GM18867 (cell line): ENCODE results near the gene AJUBA.
"Not testable (repeated sequence)": the region's sequence is repeated elsewhere in the genome, so short reads cannot be mapped to it uniquely, and the experiment has no call there.

Experiments used
- ATAC-seq: cut with Tn5 transposase; IDR thresholded peaks from one replicate; pipeline ENCODE4 v1.9.1; 2021; ENCODE audit warnings: mild to moderate bottlenecking, moderate library complexity; ENCODE audit not compliant: unreplicated experiment

AJUBA gene

DNA sequence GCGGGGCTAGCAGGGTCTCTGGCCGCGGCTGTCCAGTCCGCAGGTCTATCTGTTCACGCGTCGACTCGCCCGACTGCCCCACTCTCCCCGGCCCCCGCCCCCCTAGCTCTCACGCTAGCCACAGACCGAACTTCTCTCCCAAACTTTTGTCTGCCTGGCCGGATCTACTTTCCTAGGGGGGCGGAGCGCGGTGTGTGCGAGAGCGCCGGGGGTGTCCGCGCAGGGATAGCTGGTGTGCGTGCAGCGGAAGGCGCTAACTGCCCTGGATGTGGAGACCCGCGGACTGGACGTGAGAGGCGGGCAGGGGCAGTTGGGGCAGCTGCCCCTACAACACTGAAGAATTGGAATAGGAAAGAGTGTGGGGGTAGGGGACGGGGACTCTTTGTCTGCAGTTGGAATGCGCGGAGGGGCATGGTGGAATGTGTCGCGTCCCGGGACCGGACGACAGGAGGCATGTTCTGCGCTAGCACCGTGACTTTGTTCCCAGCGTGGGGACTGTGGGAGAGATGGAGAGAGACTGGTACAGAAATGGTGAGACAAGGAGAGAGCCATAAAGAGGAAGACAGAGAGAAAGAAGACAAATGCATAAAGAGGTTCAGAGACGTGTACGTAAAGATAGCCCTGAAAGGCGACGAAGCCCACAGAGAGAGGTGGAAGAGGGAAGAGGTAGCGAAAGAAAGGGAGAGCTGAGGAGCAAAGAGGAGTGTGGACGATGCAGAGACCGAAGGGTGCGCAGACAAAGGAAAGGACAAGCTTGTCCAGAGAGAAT is at the start of gene AJUBA:
AJUBA (minus strand) TSS at position 75 of the 769 bp plus-strand sequence. CDS start 285 bp downstream, outside the sequence.
- ATAC-seq: peak; percentile 13

DNA sequence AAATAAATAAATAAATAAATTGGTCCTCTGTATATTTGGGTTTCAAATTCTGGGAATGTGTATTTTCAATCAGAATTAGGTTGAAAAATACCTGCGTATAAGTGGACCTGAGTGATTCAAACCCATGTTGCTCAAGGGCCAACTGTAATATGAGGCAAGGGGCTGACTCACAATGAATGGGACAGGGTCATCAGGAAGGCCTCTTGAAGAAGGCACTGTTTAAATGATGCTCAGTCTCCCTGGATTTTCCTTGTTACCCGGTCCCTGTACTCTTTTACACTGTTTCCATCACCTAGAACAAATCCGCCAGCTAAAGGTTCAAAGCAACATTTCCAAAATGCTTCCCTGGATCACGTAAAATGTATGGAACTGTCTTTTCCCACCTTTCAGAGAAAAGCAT is 48.6 kb upstream of the AJUBA start:
- no peak for ATAC-seq

DNA sequence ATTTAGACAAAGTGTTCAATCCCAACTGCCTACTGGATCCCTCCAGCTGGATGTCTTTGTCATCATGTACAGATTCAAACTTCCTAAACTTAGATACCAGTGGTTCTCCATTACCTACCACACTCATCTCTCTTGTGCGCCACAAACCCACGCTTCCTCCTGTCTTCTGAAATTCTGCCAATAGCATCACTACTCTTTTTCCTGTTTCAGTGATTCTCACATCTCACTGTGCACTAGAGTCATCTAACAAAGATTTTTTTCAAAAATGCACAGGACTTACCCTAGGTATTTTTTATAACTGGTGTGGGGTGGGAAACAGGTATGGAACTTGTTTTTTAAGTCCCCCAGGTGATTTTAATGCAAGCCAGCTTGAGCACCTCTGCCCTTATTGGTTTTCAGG is 46.4 kb upstream of the AJUBA start:
- ATAC-seq: no peak

GRCh38 chr14:23025151-23025814 is 42.9 kb upstream of the AJUBA start:
- ATAC-seq: no peak

- no peak for ATAC-seq
Observed at GRCh38 chr14:23024612-23025075, 42.3 kb upstream of the AJUBA start.

GRCh38 chr14:23023795-23024152 is 41.4 kb upstream of the AJUBA start:
- ATAC-seq: no peak

DNA sequence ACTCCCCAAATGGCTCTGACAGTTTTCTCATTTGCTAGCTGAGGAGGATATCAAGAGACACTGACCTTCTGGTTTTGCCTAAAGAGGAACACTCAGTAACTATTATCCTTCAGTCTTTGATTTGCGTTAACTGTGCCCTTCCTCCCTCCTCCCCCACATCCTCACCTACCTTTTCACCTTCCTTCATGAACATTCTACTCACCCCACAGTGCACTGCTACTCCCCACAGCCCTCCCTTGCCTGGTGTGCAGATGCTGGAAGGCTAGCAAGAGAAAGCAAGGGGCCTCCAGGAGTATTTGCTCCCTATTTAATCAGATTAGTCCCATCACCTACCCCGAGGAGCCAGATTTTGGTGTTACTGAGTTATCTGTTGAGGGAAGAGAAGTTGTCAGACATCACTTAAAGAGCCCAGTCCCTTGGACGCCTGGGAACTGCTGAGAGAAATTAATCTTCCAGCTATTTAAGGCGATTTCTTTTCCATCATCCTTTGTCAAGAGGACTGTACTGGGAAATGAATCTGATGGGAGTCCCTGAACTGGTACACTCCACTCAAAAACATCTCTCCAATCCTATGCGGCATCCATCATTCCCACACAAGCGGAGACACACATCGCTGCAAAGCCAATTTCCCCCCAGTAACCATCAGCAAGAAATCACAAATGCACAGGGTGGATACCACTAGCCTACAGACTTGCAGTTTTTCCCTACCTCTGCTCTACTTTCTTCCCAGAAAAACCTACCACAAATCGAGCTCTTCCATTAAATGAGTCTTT is 40.9 kb upstream of the AJUBA start:
- no peak for ATAC-seq

DNA sequence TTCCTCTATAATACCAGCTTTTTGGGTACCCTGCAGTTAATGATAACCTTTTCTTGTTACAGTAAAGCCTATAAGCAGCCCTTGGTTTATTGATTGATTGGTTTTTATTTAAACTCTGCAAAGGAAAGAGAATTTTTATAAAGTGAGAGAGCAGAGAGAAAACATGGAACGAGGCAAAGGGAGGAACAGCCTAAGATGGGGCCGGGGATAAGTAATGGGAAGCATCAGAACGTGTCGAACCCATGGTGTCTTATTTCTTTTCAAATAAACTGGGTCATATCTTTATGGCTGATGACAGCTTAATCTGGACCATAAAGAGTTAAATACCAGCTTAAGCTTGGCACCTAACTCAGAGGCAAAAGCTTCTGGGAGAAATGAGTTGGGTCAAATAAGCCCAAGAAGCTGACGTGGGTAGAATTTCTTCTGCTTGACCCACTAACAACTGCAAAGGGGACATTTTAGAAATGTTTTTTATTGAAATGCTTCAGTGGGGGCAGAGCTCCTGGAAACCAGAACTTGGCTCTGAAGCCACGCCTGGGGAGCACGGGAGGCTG is 39.6 kb upstream of the AJUBA start:
- no peak for ATAC-seq

DNA sequence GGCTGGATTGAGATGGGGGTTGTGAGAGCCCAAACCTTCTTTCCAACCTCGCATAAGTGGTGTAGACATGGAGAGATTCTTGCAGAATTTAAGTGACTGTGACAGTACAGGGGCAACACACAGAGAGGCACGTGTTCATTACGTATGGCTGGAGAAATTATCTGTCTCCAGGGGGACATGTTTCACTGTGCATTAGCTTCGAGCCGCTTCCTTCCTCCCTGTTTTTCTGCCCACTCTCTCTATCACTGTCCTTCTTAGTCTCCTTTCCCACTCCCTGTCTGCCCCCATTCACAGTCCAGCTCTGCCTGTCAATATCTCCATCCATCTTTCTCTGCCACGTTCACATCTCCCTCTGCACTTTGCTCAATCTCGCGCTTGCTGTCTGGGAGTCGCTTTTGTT is 39.1 kb upstream of the AJUBA start:
- ATAC-seq: no peak

- no peak for ATAC-seq
Observed at GRCh38 chr14:23020143-23021128, 38.1 kb upstream of the AJUBA start.

GRCh38 chr14:23018107-23018506 is 35.8 kb upstream of the AJUBA start:
- ATAC-seq: no peak

DNA sequence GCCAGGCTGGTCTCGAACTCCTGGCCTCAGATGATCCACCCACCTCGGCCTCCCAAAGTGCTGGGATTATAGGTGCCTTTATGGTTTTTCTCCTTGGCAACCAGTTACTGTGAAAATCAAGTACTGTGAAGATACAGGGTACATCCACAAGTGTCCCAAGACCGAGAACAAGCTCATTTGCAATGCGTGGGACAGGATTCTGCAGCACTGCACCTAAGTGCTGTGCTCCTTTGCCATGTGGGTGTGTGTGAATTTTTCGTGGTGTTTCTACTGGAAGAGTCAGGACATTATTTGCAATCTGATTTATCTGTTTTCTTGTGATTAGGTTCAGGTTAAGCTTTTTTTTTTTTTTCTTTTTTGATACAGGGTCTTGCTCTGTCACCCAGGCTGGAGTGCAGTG is 34.7 kb upstream of the AJUBA start:
- ATAC-seq: no peak

DNA sequence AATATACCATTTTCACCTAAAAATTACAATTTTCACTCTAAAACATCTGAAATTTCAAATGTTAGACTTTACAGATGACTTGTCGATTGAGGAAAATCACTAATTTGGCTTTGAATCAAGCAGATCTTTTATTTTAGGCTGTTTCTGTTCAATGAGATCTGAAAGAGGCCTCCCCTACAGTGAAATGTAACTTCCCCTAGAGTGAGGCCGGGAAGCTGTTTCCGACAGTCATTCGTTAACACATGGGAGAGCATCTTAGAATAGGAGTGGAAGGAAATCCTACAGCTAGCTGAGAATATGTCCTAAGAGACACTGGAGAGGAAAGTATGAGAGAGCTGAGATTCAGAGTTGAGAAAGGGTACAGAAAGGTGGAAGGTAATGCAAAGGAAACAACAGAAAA is 33.3 kb upstream of the AJUBA start:
- no peak for ATAC-seq

DNA sequence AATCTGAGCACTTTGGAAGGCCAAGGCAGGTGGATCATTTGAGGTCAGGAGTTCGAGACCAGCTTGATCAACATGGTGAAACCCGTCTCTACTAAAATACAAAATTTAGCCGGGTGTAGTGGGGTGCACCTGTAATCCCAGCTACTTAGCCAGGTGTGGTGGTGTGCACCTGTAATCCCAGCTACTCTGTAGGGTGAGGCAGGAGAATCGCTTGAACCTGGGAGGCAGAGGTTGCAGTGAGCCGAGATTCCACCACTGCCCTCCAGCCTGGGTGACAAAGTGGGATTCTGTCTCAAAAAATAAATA is 31.4 kb upstream of the AJUBA start:
- not testable (repeated sequence) for ATAC-seq

DNA sequence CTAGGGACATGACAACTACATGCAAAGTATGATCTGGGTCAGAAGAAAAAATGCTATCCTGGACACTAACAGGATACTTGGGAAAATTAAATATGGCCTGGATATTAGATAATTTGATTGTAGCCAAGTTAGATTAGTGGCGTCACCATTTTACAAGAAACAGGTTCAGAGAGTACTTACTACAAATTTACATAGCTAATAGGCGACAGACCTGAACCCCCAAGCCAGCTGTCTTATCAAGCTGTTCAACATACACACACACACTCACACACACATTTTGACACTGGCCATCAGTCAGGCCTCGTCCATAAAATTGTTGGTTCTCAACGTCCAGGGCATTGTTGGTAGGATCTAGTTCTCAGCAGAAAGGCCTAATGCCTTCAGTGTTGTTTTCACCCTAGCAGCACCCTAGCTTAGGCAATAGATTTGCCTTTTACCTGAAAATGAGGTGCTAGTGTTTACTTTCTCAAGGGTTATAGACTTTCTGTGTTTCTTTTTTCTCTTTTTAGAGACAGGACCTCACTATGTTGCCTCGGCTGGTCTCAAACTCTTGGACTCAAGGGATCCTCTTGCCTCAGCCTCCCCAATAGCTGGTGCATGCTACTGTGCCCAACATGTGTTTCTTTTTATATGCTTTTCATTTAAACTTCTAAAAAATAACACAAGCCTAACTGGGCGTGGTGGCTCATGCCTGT is 30.9 kb upstream of the AJUBA start:
- ATAC-seq: no peak

- peak; percentile 44 for ATAC-seq
Observed at GRCh38 chr14:23009939-23010726, 27.8 kb upstream of the AJUBA start, which contains the start of gene C14orf93. TSS of gene C14orf93 (minus strand) at chr14:23010143. CDS start at chr14:22999023, 11,120 bp downstream.

GRCh38 chr14:23009483-23009938 is 27.2 kb upstream of the AJUBA start:
- no peak for ATAC-seq

GRCh38 chr14:23008831-23009230 is 26.5 kb upstream of the AJUBA start:
- ATAC-seq: no peak
